Measurements from ENCODE around the gene DCST2. TPM values are rescaled to one million over a fixed set of nuclear protein-coding genes. Genes with fewer than 3 reads are reported as not detected.

Gene DCST2
- total and polyA plus RNA-seq, 9 of the 15 experiments (the other 6 are each of a cell fraction or from before 2014, with no cell fraction given), result 0.09 to 0.49 (median 0.11) TPM; not detected in 3

DNA sequence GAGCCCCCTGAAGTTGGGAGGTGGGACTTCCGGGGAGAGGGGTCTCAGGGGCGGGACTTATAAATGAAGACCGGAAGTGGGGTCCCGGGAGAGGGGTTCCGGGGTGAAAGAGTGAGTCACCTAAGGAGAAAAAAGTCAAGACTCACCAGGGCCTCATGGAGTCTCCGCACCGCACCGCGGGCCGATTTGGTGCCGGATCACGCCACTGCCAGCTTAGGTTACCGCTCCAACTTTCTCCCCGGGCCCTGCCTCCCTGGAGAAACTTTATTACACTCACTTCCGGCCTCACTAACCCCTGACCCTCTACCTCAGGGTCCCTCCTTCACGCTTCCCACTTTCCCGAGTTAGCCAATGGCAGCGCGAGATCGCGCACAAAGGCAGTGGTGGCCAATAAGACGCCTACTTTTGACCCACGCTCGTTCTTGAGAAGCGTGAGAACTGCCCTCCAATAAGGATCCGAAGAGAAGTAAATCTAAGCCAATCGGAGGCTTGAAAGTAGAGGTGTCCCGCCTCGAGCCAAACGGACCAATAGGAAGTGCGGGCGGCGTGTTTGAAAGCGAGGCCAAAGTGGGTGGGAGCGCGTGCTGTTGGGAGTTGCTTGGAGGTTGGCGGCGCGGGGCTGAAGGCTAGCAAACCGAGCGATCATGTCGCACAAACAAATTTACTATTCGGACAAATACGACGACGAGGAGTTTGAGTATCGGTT lies 59.3 kb downstream of the DCST2 start, which contains the start of gene CKS1B (continued):
- TF ChIP-seq, protein P1, sequence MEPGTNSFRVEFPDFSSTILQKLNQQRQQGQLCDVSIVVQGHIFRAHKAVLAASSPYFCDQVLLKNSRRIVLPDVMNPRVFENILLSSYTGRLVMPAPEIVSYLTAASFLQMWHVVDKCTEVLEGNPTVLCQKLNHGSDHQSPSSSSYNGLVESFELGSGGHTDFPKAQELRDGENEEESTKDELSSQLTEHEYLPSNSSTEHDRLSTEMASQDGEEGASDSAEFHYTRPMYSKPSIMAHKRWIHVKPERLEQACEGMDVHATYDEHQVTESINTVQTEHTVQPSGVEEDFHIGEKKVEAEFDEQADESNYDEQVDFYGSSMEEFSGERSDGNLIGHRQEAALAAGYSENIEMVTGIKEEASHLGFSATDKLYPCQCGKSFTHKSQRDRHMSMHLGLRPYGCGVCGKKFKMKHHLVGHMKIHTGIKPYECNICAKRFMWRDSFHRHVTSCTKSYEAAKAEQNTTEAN (CRISPR knock-in tag; IDR thresholded peaks at IDR 0.05), result no peak
- 0 out of 2 replicates have a peak, but pooled peaks have one; percentile 69 for TF ChIP-seq THAP7 (CRISPR knock-in tag; IDR thresholded peaks at IDR 0.05)
- TF ChIP-seq ZFP91 (CRISPR knock-in tag; IDR thresholded peaks at IDR 0.05), result no peak
- no peak for TF ChIP-seq ZNF311 (CRISPR knock-in tag; IDR thresholded peaks at IDR 0.05)
- no peak for TF ChIP-seq DDX20 (tag; IDR thresholded peaks at IDR 0.05; ENCODE audit: low read depth)
- no peak for TF ChIP-seq RBM39 (optimal IDR thresholded peaks at IDR 0.05; ENCODE audit: low read depth, low read length)
- TF ChIP-seq BCL6 (CRISPR knock-in tag; IDR thresholded peaks at IDR 0.05), result no peak
- no peak; the same call in 1 of the 2 replicates for TF ChIP-seq KLF13 (tag; IDR thresholded peaks at IDR 0.05; ENCODE audit: borderline replicate concordance, low read depth)
- no peak for TF ChIP-seq POLR2AphosphoS2 (IDR thresholded peaks at IDR 0.05; ENCODE audit: low read length)
- no peak for TF ChIP-seq SNRNP70 (optimal IDR thresholded peaks at IDR 0.05; ENCODE audit: low read depth, low read length)
- TF ChIP-seq JUN (IDR thresholded peaks at IDR 0.05; ENCODE audit: borderline replicate concordance, low read depth, low read length), result peak; percentile 63; the same call in 1 of the 2 replicates
- no peak for TF ChIP-seq JUN (CRISPR knock-in tag; IDR thresholded peaks at IDR 0.05; ENCODE audit: borderline replicate concordance)
- TF ChIP-seq, protein P2, sequence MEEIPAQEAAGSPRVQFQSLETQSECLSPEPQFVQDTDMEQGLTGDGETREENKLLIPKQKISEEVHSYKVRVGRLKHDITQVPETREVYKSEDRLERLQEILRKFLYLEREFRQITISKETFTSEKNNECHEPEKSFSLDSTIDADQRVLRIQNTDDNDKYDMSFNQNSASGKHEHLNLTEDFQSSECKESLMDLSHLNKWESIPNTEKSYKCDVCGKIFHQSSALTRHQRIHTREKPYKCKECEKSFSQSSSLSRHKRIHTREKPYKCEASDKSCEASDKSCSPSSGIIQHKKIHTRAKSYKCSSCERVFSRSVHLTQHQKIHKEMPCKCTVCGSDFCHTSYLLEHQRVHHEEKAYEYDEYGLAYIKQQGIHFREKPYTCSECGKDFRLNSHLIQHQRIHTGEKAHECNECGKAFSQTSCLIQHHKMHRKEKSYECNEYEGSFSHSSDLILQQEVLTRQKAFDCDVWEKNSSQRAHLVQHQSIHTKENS (CRISPR knock-in tag; IDR thresholded peaks at IDR 0.05), result no peak
- TF ChIP-seq SIN3A (IDR thresholded peaks at IDR 0.05; ENCODE audit: borderline replicate concordance in 2 of 2, control insufficient read depth in 1 of 2, low read depth in 2 of 2, low read length in 2 of 2), result peak in 1 of 2 experiments; percentile 83; a peak in 1 of 4 replicates
- no peak for TF ChIP-seq ZSCAN32 (CRISPR knock-in tag; IDR thresholded peaks at IDR 0.05)
- TF ChIP-seq TBP (optimal IDR thresholded peaks at IDR 0.05; ENCODE audit: low read depth, low read length), result peak; percentile 18
- TF ChIP-seq USF1 (CRISPR knock-in tag; IDR thresholded peaks at IDR 0.05), result peak; percentile 70
- TF ChIP-seq, protein P3, sequence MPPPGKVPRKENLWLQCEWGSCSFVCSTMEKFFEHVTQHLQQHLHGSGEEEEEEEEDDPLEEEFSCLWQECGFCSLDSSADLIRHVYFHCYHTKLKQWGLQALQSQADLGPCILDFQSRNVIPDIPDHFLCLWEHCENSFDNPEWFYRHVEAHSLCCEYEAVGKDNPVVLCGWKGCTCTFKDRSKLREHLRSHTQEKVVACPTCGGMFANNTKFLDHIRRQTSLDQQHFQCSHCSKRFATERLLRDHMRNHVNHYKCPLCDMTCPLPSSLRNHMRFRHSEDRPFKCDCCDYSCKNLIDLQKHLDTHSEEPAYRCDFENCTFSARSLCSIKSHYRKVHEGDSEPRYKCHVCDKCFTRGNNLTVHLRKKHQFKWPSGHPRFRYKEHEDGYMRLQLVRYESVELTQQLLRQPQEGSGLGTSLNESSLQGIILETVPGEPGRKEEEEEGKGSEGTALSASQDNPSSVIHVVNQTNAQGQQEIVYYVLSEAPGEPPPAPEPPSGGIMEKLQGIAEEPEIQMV (tag; conservative IDR thresholded peaks at IDR 0.05; ENCODE audit: low read depth), result no peak
- TF ChIP-seq BRD9 (IDR thresholded peaks at IDR 0.05; ENCODE audit: low read depth, partially characterized antibody), result no peak
- TF ChIP-seq CBFB (CRISPR knock-in tag; IDR thresholded peaks at IDR 0.05), result no peak
- no peak for TF ChIP-seq CAMTA2 (CRISPR knock-in tag; conservative IDR thresholded peaks at IDR 0.05)

Measured in K562 (cell line).